ENCODE measurements around the gene TSPAN16.

DNA sequence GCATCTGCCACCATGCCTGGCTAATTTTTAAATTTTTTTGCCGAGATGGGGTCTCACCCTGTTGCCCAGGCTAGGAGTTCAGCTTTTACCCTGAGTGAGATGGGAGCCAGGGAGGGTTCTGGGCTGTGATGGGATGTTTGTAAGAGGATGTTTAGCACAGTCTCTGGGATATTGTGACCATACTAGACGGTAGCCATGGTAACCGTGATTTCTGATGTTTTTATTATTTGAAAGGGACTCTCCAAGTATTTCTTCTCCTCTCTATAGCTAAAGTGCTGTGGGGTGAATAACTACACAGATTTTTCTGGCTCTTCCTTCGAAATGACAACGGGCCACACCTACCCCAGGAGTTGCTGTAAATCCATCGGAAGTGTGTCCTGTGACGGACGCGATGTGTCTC lies 10.4 kb downstream of the TSPAN16 start:
- TF ChIP-seq, protein P1, sequence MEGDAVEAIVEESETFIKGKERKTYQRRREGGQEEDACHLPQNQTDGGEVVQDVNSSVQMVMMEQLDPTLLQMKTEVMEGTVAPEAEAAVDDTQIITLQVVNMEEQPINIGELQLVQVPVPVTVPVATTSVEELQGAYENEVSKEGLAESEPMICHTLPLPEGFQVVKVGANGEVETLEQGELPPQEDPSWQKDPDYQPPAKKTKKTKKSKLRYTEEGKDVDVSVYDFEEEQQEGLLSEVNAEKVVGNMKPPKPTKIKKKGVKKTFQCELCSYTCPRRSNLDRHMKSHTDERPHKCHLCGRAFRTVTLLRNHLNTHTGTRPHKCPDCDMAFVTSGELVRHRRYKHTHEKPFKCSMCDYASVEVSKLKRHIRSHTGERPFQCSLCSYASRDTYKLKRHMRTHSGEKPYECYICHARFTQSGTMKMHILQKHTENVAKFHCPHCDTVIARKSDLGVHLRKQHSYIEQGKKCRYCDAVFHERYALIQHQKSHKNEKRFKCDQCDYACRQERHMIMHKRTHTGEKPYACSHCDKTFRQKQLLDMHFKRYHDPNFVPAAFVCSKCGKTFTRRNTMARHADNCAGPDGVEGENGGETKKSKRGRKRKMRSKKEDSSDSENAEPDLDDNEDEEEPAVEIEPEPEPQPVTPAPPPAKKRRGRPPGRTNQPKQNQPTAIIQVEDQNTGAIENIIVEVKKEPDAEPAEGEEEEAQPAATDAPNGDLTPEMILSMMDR (IDR thresholded peaks at IDR 0.05), result no peak
- no peak for TF ChIP-seq POLR2A (IDR thresholded peaks at IDR 0.05)
